ENCODE measurements around the gene MYO10.

MYO10 gene

DNA sequence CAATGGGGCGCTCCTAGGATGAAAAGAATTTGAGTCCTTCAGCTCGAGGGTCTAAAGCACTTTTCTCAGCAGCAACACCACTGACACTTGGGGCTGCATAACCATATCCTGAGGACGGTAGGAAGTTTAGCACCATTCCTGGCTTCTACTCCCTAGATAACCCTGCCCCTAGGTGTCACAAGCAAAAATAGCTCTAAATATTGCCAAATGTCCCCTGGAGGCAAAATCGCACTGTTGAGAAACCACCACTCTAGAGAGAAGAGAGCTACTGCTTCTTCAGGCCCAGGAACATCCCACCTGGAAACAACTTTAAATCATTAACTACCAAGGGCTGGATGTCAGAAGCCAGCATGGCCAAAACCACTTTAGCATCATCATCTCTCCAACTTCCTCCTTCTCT, 29.8 kb downstream of the MYO10 start:
- no peaks in the 10 kb centered on the region for H3K4me1 ChIP-seq (ENCODE audit: control insufficient read depth in 1 of 2, insufficient read depth in 1 of 2, low read depth in 1 of 2, low read length in 1 of 2)
- TF ChIP-seq, protein P1, sequence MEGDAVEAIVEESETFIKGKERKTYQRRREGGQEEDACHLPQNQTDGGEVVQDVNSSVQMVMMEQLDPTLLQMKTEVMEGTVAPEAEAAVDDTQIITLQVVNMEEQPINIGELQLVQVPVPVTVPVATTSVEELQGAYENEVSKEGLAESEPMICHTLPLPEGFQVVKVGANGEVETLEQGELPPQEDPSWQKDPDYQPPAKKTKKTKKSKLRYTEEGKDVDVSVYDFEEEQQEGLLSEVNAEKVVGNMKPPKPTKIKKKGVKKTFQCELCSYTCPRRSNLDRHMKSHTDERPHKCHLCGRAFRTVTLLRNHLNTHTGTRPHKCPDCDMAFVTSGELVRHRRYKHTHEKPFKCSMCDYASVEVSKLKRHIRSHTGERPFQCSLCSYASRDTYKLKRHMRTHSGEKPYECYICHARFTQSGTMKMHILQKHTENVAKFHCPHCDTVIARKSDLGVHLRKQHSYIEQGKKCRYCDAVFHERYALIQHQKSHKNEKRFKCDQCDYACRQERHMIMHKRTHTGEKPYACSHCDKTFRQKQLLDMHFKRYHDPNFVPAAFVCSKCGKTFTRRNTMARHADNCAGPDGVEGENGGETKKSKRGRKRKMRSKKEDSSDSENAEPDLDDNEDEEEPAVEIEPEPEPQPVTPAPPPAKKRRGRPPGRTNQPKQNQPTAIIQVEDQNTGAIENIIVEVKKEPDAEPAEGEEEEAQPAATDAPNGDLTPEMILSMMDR (IDR thresholded peaks at IDR 0.05), result no peak
- no peaks in the 10 kb centered on the region for H3K36me3 ChIP-seq

DNA sequence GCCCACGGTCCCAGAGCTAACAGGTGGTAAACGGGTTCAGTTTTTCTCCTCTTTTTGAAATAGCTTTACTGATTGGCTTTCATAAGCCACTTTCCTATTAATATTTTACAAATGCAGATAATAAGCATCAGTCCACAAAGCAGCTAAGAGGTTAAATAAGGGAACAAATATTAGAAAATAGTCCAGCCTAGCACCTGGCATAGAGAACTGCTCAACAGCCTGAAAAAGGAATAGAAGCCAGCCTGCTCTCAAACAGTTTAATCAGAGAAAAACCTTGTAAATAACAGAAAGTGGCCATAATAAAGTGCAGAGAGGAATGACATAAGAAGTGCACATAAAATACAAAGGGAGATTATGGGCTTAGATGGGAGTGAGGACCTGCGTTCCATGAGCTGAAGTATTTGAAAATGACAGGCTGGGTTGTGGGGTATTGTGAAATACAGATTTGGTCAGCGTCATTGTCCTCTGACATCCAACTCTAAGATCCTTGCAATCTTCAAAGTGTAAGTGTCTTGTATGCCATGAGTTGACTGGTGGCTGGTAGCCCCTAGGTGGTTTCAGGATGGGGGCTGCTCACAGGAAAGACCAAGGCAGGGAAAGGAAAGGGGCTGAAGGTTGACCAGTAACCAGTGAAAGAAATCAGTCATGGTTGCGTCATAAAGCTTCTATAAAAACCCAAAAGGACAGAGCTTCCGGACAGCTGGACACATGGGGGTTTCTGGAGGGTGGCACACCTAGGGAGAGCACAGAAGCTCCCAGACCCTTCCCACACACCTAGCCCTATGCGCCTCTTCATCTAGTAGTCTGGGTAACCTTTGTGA, 32.4 kb downstream of the MYO10 start:
- no peak overlapping the region for H3K27ac ChIP-seq

More for the DNA sequence above, 29.8 kb downstream of the MYO10 start:
- Histone ChIP-seq H3K27me3 (no peaks in the 10 kb centered on the region), H3K27ac (no peak overlapping the region), H3K4me3 (ENCODE audit: low read depth in 1 of 2, low read length in 1 of 2) (no peak overlapping the region), H3K9me3 (no peaks in the 10 kb centered on the region)

DNA sequence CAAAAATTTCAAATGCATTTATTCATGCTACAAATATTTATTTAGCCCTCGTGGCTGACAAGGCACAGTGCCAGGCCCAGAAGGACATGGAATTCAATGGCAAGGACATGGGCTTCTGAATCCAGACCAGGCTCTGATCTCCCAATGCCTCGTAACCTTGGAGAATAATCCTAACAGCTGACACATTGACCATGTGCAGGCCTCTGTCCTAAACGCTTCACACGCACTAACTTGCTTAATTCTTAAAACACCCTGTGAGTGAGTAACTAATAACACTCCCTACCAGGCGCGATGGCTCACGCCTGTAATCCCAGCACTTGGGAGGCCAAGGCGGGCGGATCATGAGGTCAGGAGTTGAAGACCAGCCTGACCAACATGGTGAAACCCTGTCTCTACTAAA, 33.2 kb downstream of the MYO10 start:
- Histone ChIP-seq H3K27ac (no peak overlapping the region), H3K4me3 (ENCODE audit: low read depth in 1 of 2, low read length in 1 of 2) (no peak overlapping the region), H3K27me3 (no peaks in the 10 kb centered on the region), H3K4me1 (ENCODE audit: control insufficient read depth in 1 of 2, insufficient read depth in 1 of 2, low read depth in 1 of 2, low read length in 1 of 2) (no peaks in the 10 kb centered on the region), H3K9me3 (no peaks in the 10 kb centered on the region), H3K36me3 (no peaks in the 10 kb centered on the region)
- TF ChIP-seq, protein P1 (IDR thresholded peaks at IDR 0.05), result no peak

More for the DNA sequence above, 32.4 kb downstream of the MYO10 start:
- H3K27me3 ChIP-seq, result no peaks in the 10 kb centered on the region
- H3K9me3 ChIP-seq, result no peaks in the 10 kb centered on the region
- H3K4me1 ChIP-seq (ENCODE audit: control insufficient read depth in 1 of 2, insufficient read depth in 1 of 2, low read depth in 1 of 2, low read length in 1 of 2), result no peaks in the 10 kb centered on the region
- TF ChIP-seq, protein P1 (IDR thresholded peaks at IDR 0.05), result no peak
- H3K36me3 ChIP-seq, result no peaks in the 10 kb centered on the region
- H3K4me3 ChIP-seq (ENCODE audit: low read depth in 1 of 2, low read length in 1 of 2), result no peak overlapping the region

DNA sequence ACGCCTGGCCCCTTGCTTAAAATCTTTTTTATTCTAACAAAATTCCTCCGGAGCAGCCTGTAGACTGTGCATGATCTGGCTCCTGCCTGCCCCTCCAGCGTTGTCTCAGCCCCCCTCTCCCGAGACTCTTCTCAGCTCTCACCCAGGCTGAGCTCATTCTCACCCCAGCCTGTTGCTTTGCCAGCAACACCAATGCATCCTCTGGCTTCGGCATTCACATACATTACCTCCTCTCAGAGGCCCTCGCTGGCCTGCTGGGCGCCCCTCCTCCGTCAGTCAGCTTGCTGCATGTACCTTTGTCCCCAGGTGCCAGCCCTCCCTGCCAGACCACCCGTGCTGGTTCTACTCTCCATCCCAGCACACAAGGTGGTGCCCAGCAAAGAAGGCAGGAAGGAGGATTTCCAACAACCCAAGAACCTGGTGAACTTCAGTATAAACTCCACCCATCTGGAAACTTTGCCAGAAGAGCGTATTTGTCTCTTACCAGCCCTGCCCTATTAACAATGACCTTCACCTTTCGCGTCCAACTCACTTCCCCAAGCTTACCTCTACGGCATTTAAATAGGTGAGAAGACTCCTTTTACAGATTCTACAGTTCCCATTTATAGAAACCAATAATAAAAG, 35.0 kb downstream of the MYO10 start:
- Histone ChIP-seq H3K36me3 (no peaks in the 10 kb centered on the region), H3K4me3 (ENCODE audit: low read depth in 1 of 2, low read length in 1 of 2) (no peak overlapping the region), H3K4me1 (ENCODE audit: control insufficient read depth in 1 of 2, insufficient read depth in 1 of 2, low read depth in 1 of 2, low read length in 1 of 2) (no peaks in the 10 kb centered on the region), H3K27me3 (peaks cover 6% of the 10 kb centered on the region), H3K27ac (no peak overlapping the region), H3K9me3 (no peaks in the 10 kb centered on the region)
- TF ChIP-seq, protein P1 (IDR thresholded peaks at IDR 0.05), result no peak

DNA sequence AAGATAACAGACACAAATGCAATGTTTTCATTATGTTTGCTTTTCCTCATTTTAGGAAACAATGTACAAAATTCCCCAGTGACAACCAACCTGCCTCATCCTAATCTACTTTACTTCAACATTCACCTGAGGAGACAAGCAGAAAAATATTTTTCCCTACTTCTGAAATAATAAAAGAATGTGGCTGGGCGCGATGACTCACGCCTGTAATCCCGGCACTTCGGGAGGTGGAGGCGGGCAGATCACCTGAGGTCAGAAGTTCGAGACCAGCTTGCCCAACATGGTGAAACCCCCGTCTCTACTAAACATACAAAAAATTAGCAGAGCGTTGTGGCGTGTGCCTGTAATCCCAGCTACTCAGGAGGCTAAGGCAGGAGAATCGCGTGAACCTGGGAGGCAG, 36.9 kb downstream of the MYO10 start:
- no peaks in the 10 kb centered on the region for H3K36me3 ChIP-seq
- H3K27me3 ChIP-seq, result peaks cover 6% of the 10 kb centered on the region
- no peak overlapping the region for H3K4me3 ChIP-seq (ENCODE audit: low read depth in 1 of 2, low read length in 1 of 2)
- H3K4me1 ChIP-seq (ENCODE audit: control insufficient read depth in 1 of 2, insufficient read depth in 1 of 2, low read depth in 1 of 2, low read length in 1 of 2), result no peaks in the 10 kb centered on the region
- no peaks in the 10 kb centered on the region for H3K9me3 ChIP-seq
- TF ChIP-seq, protein P1 (IDR thresholded peaks at IDR 0.05), result no peak
- no peak overlapping the region for H3K27ac ChIP-seq

Measured in neutrophil (primary cell).